GM13976 (cell line): Measurements from ENCODE around the gene PSG7.
"Not testable (repeated sequence)": the region's sequence is repeated elsewhere in the genome, so short reads cannot be mapped to it uniquely, and the experiment has no call there.

Experiments
- DNase-seq: peaks from one replicate; pipeline ENCODE4 v3.0.0; 2012; ENCODE audit warnings: low spot score
- CTCF ChIP-seq: IDR thresholded peaks from 2 replicates; pipeline ENCODE4 v1.5.1; 2012; ENCODE audit warnings: borderline replicate concordance, mild to moderate bottlenecking; ENCODE audit not compliant: insufficient read depth; ENCODE audit errors: extremely low read depth, missing control alignments, control extremely low read depth
- in situ Hi-C: fragments of 300-500 bp; cut with MboI; formaldehyde crosslinking; loops from one replicate; pipeline ENCODE4 v1.12.0; 2022; ENCODE audit warnings: low sequenced_read_pairs, mixed read lengths, inconsistent platforms; ENCODE audit not compliant: unreplicated experiment

The PSG7 gene

DNA sequence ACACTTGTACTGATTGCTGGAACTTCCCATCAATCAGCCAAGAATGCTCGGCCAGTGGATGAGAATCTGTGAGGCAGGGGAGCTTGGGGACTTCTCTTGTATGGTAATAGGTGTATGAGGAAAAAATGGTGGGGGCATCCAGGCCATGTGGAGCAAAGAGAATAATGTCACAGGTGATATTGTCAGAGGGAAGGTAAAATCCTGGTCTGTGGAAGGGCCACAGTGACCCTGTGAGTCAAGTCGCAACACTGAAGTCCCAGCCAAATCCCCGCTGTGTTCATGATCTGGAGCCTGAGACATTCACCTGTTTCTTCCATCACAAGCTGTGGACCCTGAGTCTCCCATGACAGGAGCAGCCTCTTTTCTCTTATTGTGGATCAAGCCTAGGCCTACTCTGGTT is 8.1 kb downstream of the PSG7 start:
- no peak for DNase-seq
- TF ChIP-seq CTCF, result no peak
- in situ Hi-C loops, result no loop called here

DNA sequence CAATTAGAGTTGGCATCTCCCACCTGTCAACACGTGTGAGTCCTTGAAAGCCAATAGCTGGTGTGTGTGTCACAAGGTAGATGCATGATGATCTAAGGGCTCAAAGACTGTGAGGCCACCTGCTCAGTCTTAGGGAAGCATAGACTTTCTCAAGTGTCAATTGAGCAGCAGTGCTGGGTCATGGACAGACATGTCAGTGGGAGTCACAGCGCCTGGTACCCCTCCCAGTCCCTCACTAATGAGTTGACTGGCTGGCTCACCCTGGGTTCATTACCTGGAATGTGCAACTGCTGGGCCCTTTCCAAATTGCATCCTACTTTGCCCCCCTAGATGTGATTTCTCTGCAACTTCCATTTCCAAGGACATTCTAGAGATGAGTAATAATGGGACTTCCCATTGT is 10.2 kb downstream of the PSG7 start:
- TF ChIP-seq CTCF, result no peak
- DNase-seq, result no peak
- in situ Hi-C loops, result no loop called here

DNA sequence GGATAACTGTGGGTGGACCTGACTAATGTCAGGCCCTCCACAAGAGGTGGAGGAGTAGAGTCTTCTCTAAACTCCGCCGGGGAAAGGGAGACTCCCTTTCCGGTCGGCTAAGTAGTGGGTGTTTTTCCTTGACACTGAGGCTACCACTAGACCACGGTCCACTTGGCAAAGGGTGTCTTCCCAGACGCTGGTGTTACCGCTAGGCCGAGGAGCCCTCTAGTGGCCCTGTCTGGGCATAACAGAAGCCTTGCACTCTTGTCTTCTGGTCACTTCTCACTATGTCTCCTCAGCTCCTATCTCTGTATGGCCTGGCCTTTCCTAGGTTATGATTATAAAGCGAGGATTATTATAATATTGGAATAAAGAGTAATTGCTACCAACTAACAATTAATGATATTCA is 13.9 kb downstream of the PSG7 start:
- DNase-seq, in situ Hi-C loops: not testable (repeated sequence)
- TF ChIP-seq CTCF, result peak; percentile 44

- in situ Hi-C loops, DNase-seq: not testable (repeated sequence)
Observed at GRCh38 chr19:42920971-42921370, 16.0 kb downstream of the PSG7 start.

GRCh38 chr19:42919757-42920079 is 17.3 kb downstream of the PSG7 start:
- DNase-seq, result no peak
- in situ Hi-C loops, result no loop called here

GRCh38 chr19:42919070-42919756 is 17.8 kb downstream of the PSG7 start:
- DNase-seq, in situ Hi-C loops: not testable (repeated sequence)

More at GRCh38 chr19:42919757-42920079, 17.3 kb downstream of the PSG7 start:
- TF ChIP-seq CTCF, result no peak

DNA sequence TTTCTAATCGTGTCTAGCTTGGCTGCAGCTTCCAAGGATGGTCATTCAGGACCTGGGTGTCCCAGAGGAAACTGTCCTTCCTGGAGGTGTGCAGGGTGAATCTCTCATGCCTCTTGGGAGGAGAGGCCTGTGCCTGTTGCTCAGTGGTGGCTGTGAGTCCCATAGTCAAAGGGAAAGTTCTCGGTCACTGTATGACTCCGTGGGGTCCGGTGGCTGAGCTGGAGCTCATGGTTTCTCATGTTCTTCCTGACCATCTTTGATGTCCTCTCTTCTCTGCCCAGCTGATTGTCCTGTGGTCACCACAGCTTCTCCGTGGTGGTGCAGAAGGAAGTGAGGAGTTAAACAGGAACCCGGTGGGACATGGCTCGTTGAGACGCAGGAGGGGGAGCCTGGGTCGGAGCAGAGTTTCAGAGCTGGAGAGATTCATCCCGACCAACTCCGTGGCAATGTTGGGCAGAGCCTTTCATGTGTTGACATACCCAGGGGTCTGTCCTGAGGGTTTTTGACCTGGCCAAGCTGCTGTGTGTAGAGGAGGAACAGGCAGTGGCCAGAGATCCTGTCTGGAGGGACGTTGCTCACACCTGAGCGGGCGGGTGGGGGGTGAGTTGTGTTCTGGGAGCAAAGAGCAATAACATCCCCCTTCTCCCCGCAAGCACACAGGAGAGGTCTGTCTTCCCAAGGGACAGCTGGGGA is 18.5 kb downstream of the PSG7 start:
- in situ Hi-C loops, DNase-seq: not testable (repeated sequence)

- DNase-seq, in situ Hi-C loops: not testable (repeated sequence)
Observed at GRCh38 chr19:42917634-42918033, 19.4 kb downstream of the PSG7 start, which contains the start of gene PSG6. TSS of gene PSG6 (minus strand) at chr19:42917894. CDS start at chr19:42917792, 102 bp downstream.

- DNase-seq, in situ Hi-C loops: not testable (repeated sequence)
Observed at GRCh38 chr19:42916931-42917330, 20.1 kb downstream of the PSG7 start.

DNA sequence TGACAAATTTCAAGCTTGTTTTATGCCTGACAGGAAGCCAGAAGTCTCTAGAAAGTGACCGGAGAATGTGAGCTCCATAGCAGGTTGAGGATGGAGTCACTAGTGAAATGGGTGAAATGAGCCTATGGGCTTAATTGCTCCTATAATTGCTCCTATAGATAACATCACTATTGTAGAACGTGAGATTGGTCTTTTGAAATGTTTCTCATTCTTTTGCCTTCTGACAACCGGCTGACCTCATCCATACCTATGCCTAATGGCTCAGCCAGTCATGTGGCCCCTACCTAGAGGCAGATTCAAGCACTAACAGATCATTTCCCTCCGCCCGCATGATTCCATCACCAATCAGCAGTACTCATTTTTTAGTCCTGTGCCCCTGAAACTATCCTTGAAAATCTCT is 23.5 kb downstream of the PSG7 start:
- in situ Hi-C loops, DNase-seq: not testable (repeated sequence)

GRCh38 chr19:42912941-42913340 is 24.1 kb downstream of the PSG7 start:
- in situ Hi-C loops, DNase-seq: not testable (repeated sequence)

- DNase-seq, result not testable (repeated sequence)
Observed at GRCh38 chr19:42911731-42912130, 25.3 kb downstream of the PSG7 start.

DNA sequence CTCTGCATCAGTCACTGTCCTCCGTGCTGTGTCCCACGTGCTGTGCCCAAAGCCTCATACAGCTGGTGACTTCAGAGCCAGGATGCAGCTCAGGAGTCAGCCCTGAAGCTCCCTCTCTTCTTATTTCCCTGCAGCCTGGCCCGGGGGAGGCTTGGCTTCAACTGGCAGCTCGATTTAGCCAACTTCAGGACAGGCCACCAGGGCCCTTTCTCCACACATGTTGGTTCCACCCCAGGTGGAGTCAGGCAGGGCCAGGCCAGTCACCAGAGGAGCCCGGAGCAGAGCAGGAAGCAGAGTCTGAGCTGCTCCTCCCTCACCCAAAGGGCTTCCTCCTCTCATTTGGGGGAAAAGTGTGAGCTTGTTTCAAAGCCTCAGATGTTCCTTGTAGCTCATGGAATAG is 30.8 kb downstream of the PSG7 start:
- in situ Hi-C loops, DNase-seq: not testable (repeated sequence)

More at GRCh38 chr19:42911731-42912130, 25.3 kb downstream of the PSG7 start:
- in situ Hi-C loops, result not testable (repeated sequence)

DNA sequence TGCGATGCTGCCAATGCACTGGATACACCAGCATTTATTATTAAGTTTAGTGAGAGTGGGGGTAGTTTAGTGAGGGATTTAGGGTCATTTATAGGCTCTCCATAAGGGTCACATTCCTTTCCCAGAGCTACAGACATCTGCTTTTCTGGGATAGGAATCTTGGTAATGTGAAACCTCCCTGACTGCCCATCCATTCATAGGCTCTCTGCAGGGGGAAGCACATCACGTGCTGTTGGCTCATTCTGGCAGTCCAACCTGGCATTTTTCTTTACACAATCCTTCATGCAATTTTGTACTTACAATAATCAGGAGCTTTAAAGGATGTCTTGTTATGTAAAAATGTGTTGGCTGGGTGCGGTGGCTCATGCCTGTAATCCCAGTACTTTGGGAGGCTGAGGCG is 36.4 kb downstream of the PSG7 start:
- DNase-seq, in situ Hi-C loops: not testable (repeated sequence)
